Measurements from ENCODE around the gene CYP2W1.
"Not testable (repeated sequence)": the region's sequence is repeated elsewhere in the genome, so short reads cannot be mapped to it uniquely, and the experiment has no call there.

The CYP2W1 gene

GRCh38 chr7:951881-952547, 31.0 kb upstream of the CYP2W1 start:
- no peak for DNase-seq

- no peak for DNase-seq
Measured at GRCh38 chr7:952548-953441, 30.2 kb upstream of the CYP2W1 start.

GRCh38 chr7:953547-954327, 29.2 kb upstream of the CYP2W1 start:
- no peak for DNase-seq

- DNase-seq, result peak; percentile 45
Measured at GRCh38 chr7:954330-955238, 28.4 kb upstream of the CYP2W1 start, which contains the start of gene ADAP1. TSS of gene ADAP1 (minus strand) at chr7:954680. CDS start at chr7:954477, 203 bp downstream.

DNA sequence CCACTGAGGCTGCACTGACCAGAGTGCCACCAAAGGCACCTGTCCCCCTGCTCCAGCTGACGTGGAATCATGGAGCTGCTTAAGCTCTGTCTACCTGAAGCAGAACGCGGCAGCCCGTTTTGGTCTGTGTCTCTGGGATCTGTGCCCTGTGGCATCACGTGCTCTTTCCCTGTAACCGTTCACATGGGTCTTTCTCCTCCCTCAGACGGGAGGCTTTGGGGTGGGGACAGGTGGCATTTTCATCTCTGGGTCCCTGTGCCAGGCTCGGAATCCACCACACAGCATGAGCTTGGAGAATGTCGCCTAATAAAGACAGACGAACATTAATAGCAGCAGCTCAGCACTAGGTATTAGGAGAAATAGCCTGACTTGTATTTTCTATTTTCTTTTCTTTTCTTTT, 26.9 kb upstream of the CYP2W1 start:
- no peak for DNase-seq

- no peak for DNase-seq
Measured at GRCh38 chr7:957418-958220, 25.4 kb upstream of the CYP2W1 start.

GRCh38 chr7:958221-959200, 24.5 kb upstream of the CYP2W1 start:
- DNase-seq, result no peak

DNA sequence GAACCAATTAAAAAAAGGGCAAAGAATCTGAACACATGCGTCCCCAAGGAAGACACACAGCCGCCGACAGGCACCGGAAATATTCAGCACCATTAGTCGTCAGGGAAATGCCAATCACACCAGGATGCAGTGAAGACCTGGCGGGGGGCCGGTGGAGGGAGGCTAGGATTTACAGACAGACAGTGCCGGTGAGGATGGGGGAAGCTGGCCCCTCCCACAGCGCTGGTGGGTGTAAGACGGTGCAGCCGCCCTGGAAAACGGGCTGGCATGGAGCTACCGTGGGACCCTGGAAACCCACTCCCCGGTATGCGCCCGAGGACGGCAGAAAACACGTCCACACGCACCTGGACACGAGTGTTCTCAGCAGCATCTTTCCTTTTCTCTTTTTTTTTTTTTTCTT, 23.7 kb upstream of the CYP2W1 start:
- no peak for DNase-seq

DNA sequence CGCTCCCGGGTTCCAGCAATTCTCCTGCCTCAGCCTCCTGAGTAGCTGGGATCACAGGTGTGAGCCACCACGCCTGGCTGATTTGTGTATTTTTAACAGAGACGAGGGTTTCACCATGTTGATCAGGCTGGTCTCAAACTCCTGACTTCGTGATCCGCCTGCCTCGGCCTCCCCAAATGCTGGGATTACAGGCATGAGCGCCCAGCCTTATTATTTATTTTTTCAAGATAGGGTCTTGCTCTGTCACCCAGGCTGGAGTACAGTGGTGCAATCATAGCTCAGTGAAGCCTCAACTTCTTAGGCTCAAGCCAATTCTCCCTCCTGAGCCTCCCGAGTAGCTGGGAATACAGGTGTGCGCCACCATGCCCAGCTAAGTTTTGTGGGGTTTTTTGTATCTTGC, 23.2 kb upstream of the CYP2W1 start:
- DNase-seq, result not testable (repeated sequence)

GRCh38 chr7:960269-960871, 22.6 kb upstream of the CYP2W1 start:
- no peak for DNase-seq

DNA sequence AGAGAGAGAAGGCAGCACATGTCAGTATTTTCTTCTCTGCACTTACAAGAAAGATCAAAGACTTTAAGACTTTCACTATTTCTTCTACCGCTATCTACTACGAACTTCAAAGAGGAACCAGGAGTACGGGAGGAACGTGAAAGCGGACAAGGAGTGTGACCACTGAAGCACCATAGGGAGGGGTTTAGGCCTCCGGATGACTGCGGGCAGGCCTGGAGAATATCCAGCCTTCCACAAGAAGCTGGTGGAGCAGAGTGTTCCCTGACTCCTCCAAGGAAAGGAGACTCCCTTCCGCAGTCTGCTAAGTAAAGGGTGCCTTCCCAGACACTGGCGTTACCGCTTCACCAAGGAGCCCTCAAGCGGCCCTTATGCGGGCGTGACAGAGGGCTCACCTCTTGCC, 22.0 kb upstream of the CYP2W1 start:
- DNase-seq, result not testable (repeated sequence)

- DNase-seq, result no peak
Measured at GRCh38 chr7:961546-962400, 21.2 kb upstream of the CYP2W1 start.

DNA sequence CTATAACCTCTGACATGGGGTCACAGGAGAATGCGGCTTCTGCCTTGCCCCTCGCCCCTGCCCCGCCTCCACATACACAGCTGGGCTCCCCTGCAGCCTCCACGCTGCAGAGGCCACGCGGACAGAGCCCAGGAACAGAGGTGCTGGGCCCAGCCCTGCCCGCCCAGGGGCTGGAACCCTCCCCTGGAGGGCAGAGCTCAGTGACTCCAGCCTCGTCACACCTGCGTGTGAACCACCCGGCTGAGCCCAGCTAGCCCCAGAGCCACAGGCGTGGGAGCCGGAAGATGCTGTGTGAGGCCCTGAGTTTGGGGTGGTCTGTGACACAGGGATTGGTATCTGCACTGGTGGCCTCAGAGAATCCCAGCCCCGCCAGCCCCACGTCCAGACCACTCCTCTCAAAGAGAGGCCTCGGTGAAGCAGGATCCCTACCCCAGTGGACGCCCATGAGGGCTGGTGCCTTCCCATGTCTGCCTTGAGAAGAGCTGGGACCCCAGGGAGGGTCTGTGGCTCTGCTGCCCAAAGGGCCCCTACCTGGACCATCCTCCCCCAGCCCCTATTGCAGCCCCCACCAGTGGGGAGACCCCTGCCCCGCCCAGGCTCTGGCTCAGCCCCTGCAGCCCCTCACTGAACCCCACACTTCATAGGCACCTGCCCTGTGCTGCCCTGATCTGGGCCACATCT, 20.4 kb upstream of the CYP2W1 start:
- DNase-seq, result no peak

DNA sequence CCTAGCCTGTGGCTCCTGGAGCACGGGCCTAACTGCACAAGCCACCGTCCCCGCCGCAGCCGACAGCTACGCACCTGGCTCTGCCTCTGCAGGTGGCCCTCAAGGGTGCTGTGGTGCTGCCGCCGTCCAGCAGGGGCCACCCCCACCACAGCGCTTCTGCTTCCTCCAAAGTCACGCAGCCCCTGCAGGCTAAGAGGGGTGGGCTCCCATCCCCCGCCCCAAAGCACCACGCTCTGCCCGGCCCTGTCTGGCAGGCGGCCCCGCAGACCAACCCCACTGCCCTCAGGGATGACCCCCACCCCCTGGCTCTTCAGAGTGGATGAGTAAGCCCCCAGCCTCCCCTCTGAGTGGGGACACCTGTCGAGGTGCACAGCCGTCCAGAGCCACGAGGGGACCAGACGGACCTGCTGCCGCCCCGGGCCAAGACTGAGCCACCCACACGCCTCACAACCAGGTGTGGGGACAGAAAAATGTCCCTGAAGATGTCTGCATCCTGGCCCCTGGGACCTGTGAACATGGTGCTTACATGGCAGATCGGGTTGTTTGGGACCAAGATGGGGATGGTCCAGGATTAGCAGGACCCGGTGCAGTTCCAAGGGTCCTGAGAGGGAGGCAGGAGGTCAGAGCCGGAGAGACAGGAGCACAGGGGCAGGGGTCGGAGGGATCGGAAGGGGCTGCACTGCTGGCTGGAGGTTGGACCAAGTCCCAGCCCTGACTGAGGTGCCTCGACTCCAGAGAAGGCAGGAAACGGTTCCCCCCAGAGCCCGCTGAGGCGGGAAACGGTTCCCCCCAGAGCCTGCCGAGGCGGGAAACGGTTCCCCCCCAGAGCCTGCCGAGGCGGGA, 19.5 kb upstream of the CYP2W1 start:
- DNase-seq, result no peak

DNA sequence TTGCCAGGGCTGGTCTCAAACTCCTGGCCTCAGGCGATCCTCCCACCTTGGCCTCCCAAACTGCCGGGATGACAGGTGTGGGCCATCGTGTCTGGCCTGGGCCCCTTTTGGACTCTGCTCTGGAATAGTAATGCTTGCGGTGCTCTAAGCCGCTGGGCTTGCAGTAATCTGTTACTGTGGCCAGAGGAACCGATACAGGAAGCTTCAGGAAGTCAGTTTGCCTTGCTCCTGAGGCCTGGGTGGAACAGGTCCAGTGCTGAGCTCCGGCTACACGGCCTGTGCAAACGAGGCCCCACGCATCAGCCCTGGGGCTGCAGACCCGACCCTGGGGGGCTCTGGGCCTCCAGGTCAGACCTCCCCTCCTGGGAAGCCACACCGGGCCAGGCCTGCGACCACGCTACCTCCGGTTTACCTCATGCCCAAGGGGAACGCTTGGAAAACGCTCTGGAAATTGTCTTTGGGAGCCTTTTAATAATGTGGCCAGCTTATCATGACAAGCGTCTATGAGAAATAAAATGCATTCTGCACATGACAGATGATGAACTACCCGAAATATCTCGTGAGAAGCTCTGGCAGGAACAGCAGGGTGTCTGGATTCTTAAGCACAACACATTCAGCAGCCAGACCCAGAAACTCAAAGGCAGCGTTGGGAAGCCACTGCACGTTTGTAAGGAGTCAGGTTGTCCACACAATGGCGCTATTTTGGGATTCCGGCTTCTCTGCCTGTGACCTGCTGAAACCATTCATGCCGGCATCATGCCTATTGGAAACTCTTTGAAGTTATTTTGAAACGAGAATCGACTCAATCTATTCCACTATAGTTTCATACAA, 18.4 kb upstream of the CYP2W1 start:
- DNase-seq, result peak; percentile 36

Data from fibroblast of skin of right biceps (primary cell).